H1 (cell line): Measurements from ENCODE around the gene LCP1. TPM values are rescaled to one million over a fixed set of nuclear protein-coding genes. Genes with fewer than 3 reads are reported as not detected.
A peak's percentile ranks its signal among the peaks of the same experiment; 100 is the strongest.

Source experiments
- CTCF ChIA-PET: fragments of 300-600 bp; sonication (Branson Sonifier 250); formaldehyde crosslinking; loops from one replicate; lab custom pipeline; 2021; ENCODE audit not compliant: partially characterized antibody; lab: Charles Lee
- POLR2A ChIA-PET: fragments of 300-600 bp; sonication (Branson Sonifier 250); formaldehyde crosslinking; loops from one replicate; lab custom pipeline; 2021; ENCODE audit warnings: inconsistent platforms; ENCODE audit not compliant: partially characterized antibody; lab: Charles Lee
- DNase-seq, 2 experiments: peaks; one replicate each; pipeline versions ENCODE4 v3.0.0 to v3.0.0-alpha.2; 2010 to 2022; ENCODE audit warnings: low spot score in 2 of 2, low read depth in 1 of 2, mixed read lengths in 1 of 2
- FAIRE-seq: peaks from 2 replicates; lab custom pipeline; 2011; peaks lifted over from hg19 to GRCh38; lab: Jason Lieb, UNC
- H2AFZ ChIP-seq: 2 replicates; pipeline ENCODE4 v1.8.1; 2012; ENCODE audit warnings: low read length, inconsistent platforms
- H2AK5ac ChIP-seq: 2 replicates; pipeline ENCODE4 v1.6.1; 2013; ENCODE audit warnings: low read depth, low read length
- H2BK120ac ChIP-seq: replicated peaks from 2 replicates; pipeline ENCODE3; 2013; ENCODE audit warnings: low read depth, low read length, inconsistent platforms
- H2BK12ac ChIP-seq: 2 replicates; pipeline ENCODE4 v1.6.1; 2013; ENCODE audit warnings: low read depth, low read length
- H2BK15ac ChIP-seq: 2 replicates; pipeline ENCODE4 v1.6.1; 2013; ENCODE audit warnings: low read length
- H2BK20ac ChIP-seq: 2 replicates; pipeline ENCODE4 v1.6.1; 2013; ENCODE audit warnings: low read length
- H2BK5ac ChIP-seq: 2 replicates; pipeline ENCODE4 v1.6.1; 2013; ENCODE audit warnings: low read depth, low read length
- H3K14ac ChIP-seq: 2 replicates; pipeline ENCODE4 v1.6.1; 2013; ENCODE audit warnings: inconsistent platforms; ENCODE audit not compliant: insufficient read length
- H3K18ac ChIP-seq: 2 replicates; pipeline ENCODE4 v1.6.1; 2013; ENCODE audit warnings: low read length; ENCODE audit errors: extremely low read depth
- H3K23ac ChIP-seq: 2 replicates; pipeline ENCODE4 v1.6.1; 2013; ENCODE audit warnings: inconsistent platforms; ENCODE audit not compliant: insufficient read length
- H3K23me2 ChIP-seq: 2 replicates; pipeline ENCODE4 v1.6.1; 2013; ENCODE audit warnings: low read depth, low read length
- H3K27ac ChIP-seq: 2 replicates; pipeline ENCODE4 v1.6.1; 2011; ENCODE audit warnings: low read depth, low read length, inconsistent platforms
- H3K27me3 ChIP-seq, 4 experiments: replicated peaks in 1 of 4; 1 replicate in 1 of 4; 2 replicates in 3 of 4; pipeline versions ENCODE4 v1.6.1 to v1.8.1; 2011 to 2013; ENCODE audit warnings: low read length in 3 of 4, mild to moderate bottlenecking in 3 of 4, inconsistent platforms in 2 of 4, mixed read lengths in 2 of 4, moderate library complexity in 1 of 4; ENCODE audit not compliant: control insufficient read depth in 3 of 4, insufficient read depth in 3 of 4; ENCODE audit errors: extremely low read depth in 1 of 4
- H3K36me3 ChIP-seq, 4 experiments: 2 replicates each; pipeline versions ENCODE4 v1.6.1 to v1.8.1; 2011 to 2013; ENCODE audit warnings: mild to moderate bottlenecking in 4 of 4, low read length in 3 of 4, moderate library complexity in 2 of 4, control low read depth in 1 of 4, inconsistent platforms in 1 of 4; ENCODE audit not compliant: insufficient read depth in 4 of 4, control insufficient read depth in 2 of 4
- H3K4ac ChIP-seq: replicated peaks from 2 replicates; pipeline ENCODE3; 2013; ENCODE audit warnings: low read length, low read depth, mixed read lengths, inconsistent platforms; ENCODE audit not compliant: insufficient read length
- H3K4me1 ChIP-seq, 4 experiments: replicated peaks in 1 of 4; 1 replicate in 1 of 4; 2 replicates in 3 of 4; pipeline versions ENCODE4 v1.6.1 to v1.8.1; 2011 to 2013; ENCODE audit warnings: low read length in 3 of 4, inconsistent platforms in 2 of 4, mixed read lengths in 1 of 4; ENCODE audit not compliant: insufficient read depth in 4 of 4, control insufficient read depth in 3 of 4
- H3K4me2 ChIP-seq, 2 experiments: 2 replicates each; pipeline versions ENCODE4 v1.6.1 to v1.8.1; 2011 to 2013; ENCODE audit warnings: low read depth in 2 of 2, low read length in 2 of 2, control low read depth in 1 of 2, inconsistent platforms in 1 of 2, mild to moderate bottlenecking in 1 of 2; ENCODE audit not compliant: insufficient read depth in 1 of 2
- H3K4me3 ChIP-seq, 4 experiments: fragments of 200-600, 300-600 bp in 1 of 4; sonication (generic), shearing (Covaris generic), sonication (Bioruptor Twin) in 1 of 4; 2 replicates each; pipeline versions ENCODE4 v1.5.1 to v1.8.1; 2011 to 2016; ENCODE audit warnings: low read length in 4 of 4, low read depth in 3 of 4, control low read depth in 2 of 4, inconsistent platforms in 2 of 4, mild to moderate bottlenecking in 2 of 4, mixed read lengths in 1 of 4, moderate library complexity in 1 of 4; ENCODE audit not compliant: insufficient read depth in 2 of 4; ENCODE audit errors: extremely low read depth in 1 of 4
- H3K56ac ChIP-seq: replicated peaks from 2 replicates; pipeline ENCODE3; 2013; ENCODE audit warnings: low read depth, mild to moderate bottlenecking, mixed read lengths, low read length, inconsistent platforms; ENCODE audit not compliant: insufficient read length
- H3K79me1 ChIP-seq: 2 replicates; pipeline ENCODE4 v1.6.1; 2013; ENCODE audit warnings: low read depth, low read length, control low read depth
- H3K79me2 ChIP-seq, 2 experiments: 2 replicates each; pipeline versions ENCODE4 v1.6.1 to v1.8.1; 2012 to 2013; ENCODE audit warnings: low read length in 2 of 2, mild to moderate bottlenecking in 2 of 2, inconsistent platforms in 1 of 2; ENCODE audit not compliant: insufficient read depth in 2 of 2, control insufficient read depth in 1 of 2
- H3K9ac ChIP-seq, 4 experiments: replicated peaks in 1 of 4; 1 replicate in 1 of 4; 2 replicates in 3 of 4; pipeline versions ENCODE4 v1.6.1 to v1.8.1; 2011 to 2013; ENCODE audit warnings: low read depth in 3 of 4, low read length in 3 of 4, control low read depth in 2 of 4, mild to moderate bottlenecking in 2 of 4, moderate library complexity in 2 of 4, inconsistent platforms in 1 of 4; ENCODE audit errors: extremely low read depth in 1 of 4
- H3K9me3 ChIP-seq, 2 experiments: 2 replicates each; pipeline versions ENCODE4 v1.6.1 to v1.8.1; 2012 to 2013; ENCODE audit warnings: mild to moderate bottlenecking in 2 of 2, moderate library complexity in 2 of 2, control low read depth in 1 of 2, inconsistent platforms in 1 of 2, low read depth in 1 of 2, low read length in 1 of 2, mixed read lengths in 1 of 2; ENCODE audit not compliant: insufficient read depth in 2 of 2
- H4K20me1 ChIP-seq, 2 experiments: replicated peaks in 1 of 2; 2 replicates each; pipeline versions ENCODE3 to v1.8.1; 2011 to 2013; ENCODE audit warnings: inconsistent platforms in 2 of 2, low read length in 2 of 2, mild to moderate bottlenecking in 1 of 2; ENCODE audit not compliant: insufficient read depth in 2 of 2, control insufficient read depth in 1 of 2
- H4K5ac ChIP-seq: 2 replicates; pipeline ENCODE4 v1.6.1; 2013; ENCODE audit warnings: low read length, low read depth, mixed read lengths, inconsistent platforms; ENCODE audit not compliant: insufficient read length
- H4K8ac ChIP-seq: 2 replicates; pipeline ENCODE4 v1.8.0; 2013; ENCODE audit warnings: mild to moderate bottlenecking, moderate library complexity, low read length, inconsistent platforms; ENCODE audit not compliant: insufficient read depth; ENCODE audit errors: extremely low read depth
- H4K91ac ChIP-seq: replicated peaks from 2 replicates; pipeline ENCODE3; 2013; ENCODE audit warnings: low read length, mixed read lengths, inconsistent platforms; ENCODE audit not compliant: insufficient read length
- ATF2 ChIP-seq: IDR thresholded peaks from 2 replicates; pipeline ENCODE4 v1.6.1; 2012; ENCODE audit warnings: low read length, inconsistent platforms
- BACH1 ChIP-seq: IDR thresholded peaks from 2 replicates; pipeline ENCODE4 v1.6.1; 2012; ENCODE audit warnings: low read length, improper control_type of control experiment
- BCL11A ChIP-seq, 2 experiments: IDR thresholded peaks; one replicate each; pipeline ENCODE4 v1.6.1; 2011; ENCODE audit warnings: low read depth in 2 of 2, low read length in 2 of 2, mild to moderate bottlenecking in 2 of 2
- CBX8 ChIP-seq: fragments of 300-800, 300-1000 bp; sonication (generic); IDR thresholded peaks from 2 replicates; pipeline ENCODE4 v1.7.1; 2016; ENCODE audit warnings: low read depth, low read length, borderline replicate concordance
- CHD1 ChIP-seq: IDR thresholded peaks from 2 replicates; pipeline ENCODE4 v1.6.1; 2012; ENCODE audit warnings: low read depth, low read length, improper control_type of control experiment
- KDM5A ChIP-seq: fragments of 200-600 bp; IDR thresholded peaks from 2 replicates; pipeline ENCODE4 v1.7.1; 2012; ENCODE audit warnings: mild to moderate bottlenecking, low read length, inconsistent platforms, mixed read lengths
- SIN3A ChIP-seq, 2 experiments: IDR thresholded peaks in 1 of 2; conservative IDR thresholded peaks in 1 of 2; 2 replicates each; pipeline ENCODE4 v1.6.1; 2011 to 2012; ENCODE audit warnings: low read length in 2 of 2, improper control_type of control experiment in 1 of 2, low read depth in 1 of 2, mild to moderate bottlenecking in 1 of 2
- SP4 ChIP-seq: IDR thresholded peaks from 2 replicates; pipeline ENCODE4 v1.6.1; 2012; ENCODE audit warnings: low read length, inconsistent platforms
- TAF7 ChIP-seq: optimal IDR thresholded peaks from 2 replicates; pipeline ENCODE3; 2011; ENCODE audit warnings: low read depth, mild to moderate bottlenecking, inconsistent platforms, low read length, moderate library complexity, borderline replicate concordance
- YY1 ChIP-seq: IDR thresholded peaks from 2 replicates; pipeline ENCODE4 v1.6.1; 2011; ENCODE audit warnings: low read depth, mild to moderate bottlenecking, low read length
- WGBS, 2 experiments: shearing (Covaris generic) in 1 of 2; methylation state at CpG; one replicate each; pipeline versions ENCODE4 v1.1.6 to v1.1.7; 2013 to 2015; ENCODE audit warnings: low lambda C conversion rate in 2 of 2, mixed read lengths in 2 of 2, inconsistent platforms in 1 of 2, low coverage in 1 of 2, missing lambda C conversion rate in 1 of 2; ENCODE audit not compliant: insufficient replicate concordance in 2 of 2, insufficient coverage in 1 of 2, insufficient read length in 1 of 2; ENCODE audit errors: extremely low coverage in 1 of 2, missing lambda C conversion rate in 1 of 2; 5-methylcytosine and 5-hydroxymethylcytosine counted together
- polyA plus RNA-seq, 7 experiments: library from polyadenylated mRNA; depleted of rRNA in 3 of 7; stranded (reverse) in 5 of 7; unstranded in 2 of 7; fragments of >200 nt in 5 of 7; fragments of 200-250 nt in 2 of 7; gene quantifications; 1 replicate in 5 of 7; 2 replicates in 1 of 7; 4 replicates in 1 of 7; pipeline versions ENCODE4 v1.2.1 to v1.2.3, GENCODE V29; 2011 to 2013; ENCODE audit warnings: missing spikeins in 2 of 7, mixed read lengths in 2 of 7
- total RNA-seq: library from RNA; stranded (reverse); fragmentation: NEBNext Ultra II Directional; extraction: Animal tissue kit (Norgen Biotek cat#: 25700); gene quantifications from 2 replicates; pipeline ENCODE4 v1.2.1, GENCODE V29; 2021

LCP1 gene
- total and polyA plus RNA-seq, 2 of the 8 experiments (the other 6 are each of a cell fraction or from before 2014, with no cell fraction given), result 0.65 to 4.3 TPM

- peak in 1 of 2 experiments; percentile 81 for DNase-seq
- H3K79me2 ChIP-seq, result no peaks in the 10 kb centered on the region
- no peaks in the 10 kb centered on the region for H4K20me1 ChIP-seq
- ChIA-PET CTCF (no interaction called here), POLR2A (no interaction called here)
- H3K14ac ChIP-seq, result peak within 1 kb of the TSS; percentile 23
- H3K27me3 ChIP-seq, result peaks cover 2 to 8% (median 4%) of the 10 kb centered on the region in 4 experiments
- H3K27ac ChIP-seq, result no peak within 1 kb of the TSS
- peak within 1 kb of the TSS; percentile 43 for H3K23ac ChIP-seq
- no peak within 1 kb of the TSS for H2BK120ac ChIP-seq
- no peak for FAIRE-seq
- H4K91ac ChIP-seq, result no peak within 1 kb of the TSS
- peak within 1 kb of the TSS; percentile 27 for H3K4ac ChIP-seq
- no peaks in the 10 kb centered on the region for H3K36me3 ChIP-seq
- no peak within 1 kb of the TSS for H2BK20ac ChIP-seq
- peak within 1 kb of the TSS in 1 of 4 experiments; percentile 39; a peak in 2 of 7 replicates for H3K9ac ChIP-seq
- no peak within 1 kb of the TSS for H3K56ac ChIP-seq
- H3K79me1 ChIP-seq, result no peaks in the 10 kb centered on the region
- WGBS, 2 experiments, result 20% methylated on average over 46 of the region's 53 CpGs; no CpG with 5 or more reads in 1 of the 2 experiments
- no peak within 1 kb of the TSS for H2BK5ac ChIP-seq
- peak within 1 kb of the TSS; percentile 38 to 61 (median 50) for H3K4me3 ChIP-seq
- H2BK12ac ChIP-seq, result no peak within 1 kb of the TSS
- H3K18ac ChIP-seq, result no peak within 1 kb of the TSS; the same call in 1 of the 2 replicates
- H3K4me2 ChIP-seq, result peak within 1 kb of the TSS; percentile 84 to 85
- peak within 1 kb of the TSS; percentile 99 for H2AFZ ChIP-seq
- no peak within 1 kb of the TSS for H2AK5ac ChIP-seq
- H2BK15ac ChIP-seq, result 0 out of 2 replicates have a peak within 1 kb of the TSS, but pooled peaks have one; percentile 32
- H3K23me2 ChIP-seq, result peaks cover 6% of the 10 kb centered on the region
- H3K9me3 ChIP-seq, result no peaks in the 10 kb centered on the region
- peaks cover 0 to 8% (median 5%) of the 10 kb centered on the region in 4 experiments; a peak in 4 of 7 replicates for H3K4me1 ChIP-seq
- no peak within 1 kb of the TSS for H4K5ac ChIP-seq
- peak within 1 kb of the TSS; percentile 43; the same call in 1 of the 2 replicates for H4K8ac ChIP-seq
- no peak for TF ChIP-seq SP4
- TF ChIP-seq CHD1, result no peak
- TF ChIP-seq CBX8, result no peak
- no peak for TF ChIP-seq TAF7
- no peak for TF ChIP-seq YY1
- no peak for TF ChIP-seq BACH1
- TF ChIP-seq ATF2, result no peak
- TF ChIP-seq KDM5A, result no peak
- no peak for TF ChIP-seq SIN3A (conservative IDR thresholded peaks at IDR 0.05 in 1 of 2, IDR thresholded peaks at IDR 0.05 in 1 of 2; ENCODE audit: low read depth in 1 of 2, low read length in 2 of 2)
- no peak for TF ChIP-seq BCL11A (IDR thresholded peaks at IDR 0.05; ENCODE audit: low read depth in 2 of 2, low read length in 2 of 2)
These were observed 29.7 kb upstream of the LCP1 start, which contains the start of gene LRRC63 for GRCh38 chr13:46211483-46212351. Gene LRRC63, plus strand, starts transcription at chr13:46211928. Its CDS starts 1,107 bp downstream, at chr13:46213035.
